CD14-positive monocyte (primary cell): Measurements from ENCODE around the gene ATG7. TPM values are rescaled to one million over a fixed set of nuclear protein-coding genes. Genes with fewer than 3 reads are reported as not detected.
A peak's percentile ranks its signal among the peaks of the same experiment; 100 is the strongest.

Experiments
- DNase-seq, 3 donors: peaks; one replicate each; pipeline ENCODE4 v3.0.0-alpha.2; 2011 to 2022
- H2AFZ ChIP-seq: 2 replicates; pipeline ENCODE4 v1.6.0; 2012; ENCODE audit warnings: mild to moderate bottlenecking, low read depth, low read length, inconsistent platforms; ENCODE audit not compliant: insufficient read depth, poor library complexity, severe bottlenecking
- H3K27ac ChIP-seq, 2 donors: 1 replicate in 1 of 2; 2 replicates in 1 of 2; pipeline ENCODE4 v1.5.1; 2012 to 2013; ENCODE audit warnings: low read length in 2 of 2, control low read depth in 1 of 2, inconsistent platforms in 1 of 2, low read depth in 1 of 2, mild to moderate bottlenecking in 1 of 2
- H3K27me3 ChIP-seq, 2 donors: one replicate each; pipeline versions ENCODE4 v1.6.0 to v1.6.1; 2011 to 2013; ENCODE audit warnings: low read length in 2 of 2; ENCODE audit not compliant: control insufficient read depth in 2 of 2, insufficient read depth in 2 of 2
- H3K36me3 ChIP-seq, 2 donors: replicated peaks in 1 of 2; 1 replicate in 1 of 2; 2 replicates in 1 of 2; pipeline versions ENCODE4 v1.5.1 to v1.6.1; 2012 to 2013; ENCODE audit warnings: low read length in 2 of 2, control low read depth in 1 of 2, inconsistent platforms in 1 of 2, mild to moderate bottlenecking in 1 of 2; ENCODE audit not compliant: insufficient read depth in 2 of 2, control insufficient read depth in 1 of 2
- H3K4me1 ChIP-seq, 2 donors: 1 replicate in 1 of 2; 2 replicates in 1 of 2; pipeline versions ENCODE4 v1.5.1 to v1.6.1; 2012 to 2013; ENCODE audit warnings: low read length in 2 of 2, control low read depth in 1 of 2, inconsistent platforms in 1 of 2, mild to moderate bottlenecking in 1 of 2, moderate library complexity in 1 of 2; ENCODE audit not compliant: insufficient read depth in 2 of 2, control insufficient read depth in 1 of 2
- H3K4me2 ChIP-seq: replicated peaks from 2 replicates; pipeline ENCODE3; 2012; ENCODE audit warnings: low read length, moderate library complexity, mild to moderate bottlenecking; ENCODE audit not compliant: poor library complexity, severe bottlenecking; ENCODE audit errors: extremely low read depth
- H3K4me3 ChIP-seq, 3 experiments: fragments of 200-600 bp in 1 of 3; sonication (generic) in 1 of 3; replicated peaks in 1 of 3; 1 replicate in 2 of 3; 2 replicates in 1 of 3; pipeline ENCODE4 v1.5.1; 2011 to 2013; ENCODE audit warnings: low read length in 3 of 3, mild to moderate bottlenecking in 3 of 3, control low read depth in 2 of 3, low read depth in 2 of 3, inconsistent platforms in 1 of 3, moderate library complexity in 1 of 3
- H3K79me2 ChIP-seq: 2 replicates; pipeline ENCODE4 v1.6.0; 2012; ENCODE audit warnings: mild to moderate bottlenecking, control low read depth, inconsistent platforms, low read length, moderate library complexity; ENCODE audit not compliant: insufficient read depth
- H3K9ac ChIP-seq: 2 replicates; pipeline ENCODE4 v1.6.0; 2017; ENCODE audit warnings: low read length, mild to moderate bottlenecking; ENCODE audit not compliant: insufficient read depth, poor library complexity, severe bottlenecking
- H3K9me3 ChIP-seq, 2 donors: replicated peaks in 1 of 2; 1 replicate in 1 of 2; 2 replicates in 1 of 2; pipeline versions ENCODE4 v1.5.1 to v1.6.1; 2012 to 2013; ENCODE audit warnings: low read length in 2 of 2, control low read depth in 1 of 2; ENCODE audit not compliant: control insufficient read depth in 1 of 2, insufficient read depth in 1 of 2
- H4K20me1 ChIP-seq: 2 replicates; pipeline ENCODE4 v1.6.0; 2012; ENCODE audit warnings: mild to moderate bottlenecking, low read length, control low read depth, moderate library complexity; ENCODE audit not compliant: insufficient read depth
- H3K27ac Mint-ChIP-seq, 7 donors: one replicate each; pipeline ENCODE4 v1.8.0; 2020; ENCODE audit warnings: mild to moderate bottlenecking in 7 of 7, mixed read lengths in 7 of 7, moderate library complexity in 6 of 7, inconsistent platforms in 2 of 7
- H3K27me3 Mint-ChIP-seq, 3 donors: one replicate each; pipeline ENCODE4 v1.8.0; 2021 to 2022; ENCODE audit warnings: low read depth in 3 of 3, mild to moderate bottlenecking in 3 of 3, mixed read lengths in 3 of 3, moderate library complexity in 3 of 3, inconsistent platforms in 1 of 3
- H3K36me3 Mint-ChIP-seq, 2 donors: one replicate each; pipeline ENCODE4 v1.8.0; 2020; ENCODE audit warnings: mixed read lengths in 2 of 2, inconsistent platforms in 1 of 2, mild to moderate bottlenecking in 1 of 2
- H3K4me1 Mint-ChIP-seq: one replicate; pipeline ENCODE4 v1.8.0; 2020; ENCODE audit warnings: mild to moderate bottlenecking, mixed read lengths
- H3K4me3 Mint-ChIP-seq, 2 donors: one replicate each; pipeline ENCODE4 v1.8.0; 2020; ENCODE audit warnings: mild to moderate bottlenecking in 2 of 2, mixed read lengths in 2 of 2, moderate library complexity in 1 of 2
- H3K9me3 Mint-ChIP-seq, 7 donors: one replicate each; pipeline ENCODE4 v1.8.0; 2020 to 2022; ENCODE audit warnings: mixed read lengths in 7 of 7, mild to moderate bottlenecking in 6 of 7, moderate library complexity in 6 of 7, inconsistent platforms in 2 of 7
- WGBS: methylation state at CpG from one replicate; pipeline ENCODE4 v1.1.5; 2013; ENCODE audit warnings: missing lambda C conversion rate; ENCODE audit not compliant: insufficient coverage; 5-methylcytosine and 5-hydroxymethylcytosine counted together
- intact Hi-C, 2 donors: fragments of 100-400 bp; cut with micrococcal nuclease; formaldehyde crosslinking; loops; one replicate each; pipeline versions ENCODE4 v1.15.0 to v1.15.1; 2023
- polyA plus RNA-seq, 3 donors: library from polyadenylated mRNA; depleted of rRNA in 1 of 3; unstranded in 2 of 3; stranded (reverse) in 1 of 3; fragments of 300-500 nt in 2 of 3; fragments of >200 nt in 1 of 3; fragmentation: Illumina TruSeq in 2 of 3; gene quantifications; 1 replicate in 2 of 3; 2 replicates in 1 of 3; pipeline ENCODE4 v1.2.3, GENCODE V29; 2012 to 2021
- TF ChIP-seq, protein P1 (sequence below): fragments of 200-600 bp; IDR thresholded peaks from one replicate; pipeline ENCODE4 v1.8.0; 2022; ENCODE audit warnings: antibody characterized with exemption, mild to moderate bottlenecking

Gene ATG7
- polyA plus RNA-seq, 3 donors = 57.4 to 101 (median 89.7) TPM

DNA sequence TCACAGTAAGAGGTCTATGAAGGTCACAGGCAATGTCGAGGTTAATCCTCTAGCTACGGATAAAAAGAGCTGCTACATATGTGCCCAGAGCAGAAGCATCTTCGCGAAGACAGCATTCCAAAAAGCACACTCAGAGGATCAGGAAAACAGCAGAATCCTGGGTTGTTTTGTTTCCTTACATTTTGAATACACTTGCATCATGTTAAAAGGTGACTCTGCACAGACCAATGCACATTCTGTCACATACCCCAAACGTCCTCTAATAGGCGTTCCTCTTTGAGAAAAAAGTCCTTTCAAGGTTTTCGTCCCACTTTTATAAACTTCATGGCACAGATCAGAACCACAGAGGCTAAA is 318.8 kb downstream of the ATG7 start:
- TF ChIP-seq, protein P1, sequence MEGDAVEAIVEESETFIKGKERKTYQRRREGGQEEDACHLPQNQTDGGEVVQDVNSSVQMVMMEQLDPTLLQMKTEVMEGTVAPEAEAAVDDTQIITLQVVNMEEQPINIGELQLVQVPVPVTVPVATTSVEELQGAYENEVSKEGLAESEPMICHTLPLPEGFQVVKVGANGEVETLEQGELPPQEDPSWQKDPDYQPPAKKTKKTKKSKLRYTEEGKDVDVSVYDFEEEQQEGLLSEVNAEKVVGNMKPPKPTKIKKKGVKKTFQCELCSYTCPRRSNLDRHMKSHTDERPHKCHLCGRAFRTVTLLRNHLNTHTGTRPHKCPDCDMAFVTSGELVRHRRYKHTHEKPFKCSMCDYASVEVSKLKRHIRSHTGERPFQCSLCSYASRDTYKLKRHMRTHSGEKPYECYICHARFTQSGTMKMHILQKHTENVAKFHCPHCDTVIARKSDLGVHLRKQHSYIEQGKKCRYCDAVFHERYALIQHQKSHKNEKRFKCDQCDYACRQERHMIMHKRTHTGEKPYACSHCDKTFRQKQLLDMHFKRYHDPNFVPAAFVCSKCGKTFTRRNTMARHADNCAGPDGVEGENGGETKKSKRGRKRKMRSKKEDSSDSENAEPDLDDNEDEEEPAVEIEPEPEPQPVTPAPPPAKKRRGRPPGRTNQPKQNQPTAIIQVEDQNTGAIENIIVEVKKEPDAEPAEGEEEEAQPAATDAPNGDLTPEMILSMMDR = no peak
- Histone ChIP-seq H3K27me3 (no peaks in the 10 kb centered on the region), H3K27ac (peak overlapping the region in 1 of 2 donors; percentile 22), H3K4me2 (no peak overlapping the region), H3K4me3 (no peak overlapping the region), H3K36me3 (peaks cover 6 to 52% of the 10 kb centered on the region in 2 donors), H3K79me2 (peaks cover 67% of the 10 kb centered on the region), H4K20me1 (peaks cover 77% of the 10 kb centered on the region), H3K9ac (no peak overlapping the region), H2AFZ (no peak overlapping the region), H3K9me3 (no peaks in the 10 kb centered on the region), H3K4me1 (no peaks in the 10 kb centered on the region)
- 87% methylated on average over 6 of the region's 7 CpGs for WGBS
- peaks cover 28 to 37% of the 10 kb centered on the region in 2 donors for H3K36me3 Mint-ChIP-seq
- peaks cover 18% of the 10 kb centered on the region for H3K4me1 Mint-ChIP-seq
- H3K4me3 Mint-ChIP-seq = no peak overlapping the region
- intact Hi-C loops = no loop called here
- no peak for DNase-seq
- H3K27ac Mint-ChIP-seq = peak overlapping the region in 2 of 7 donors; percentile 18 to 63
- no peaks in the 10 kb centered on the region for H3K27me3 Mint-ChIP-seq
- peaks cover 0 to 1% (median 0%) of the 10 kb centered on the region in 7 donors for H3K9me3 Mint-ChIP-seq

DNA sequence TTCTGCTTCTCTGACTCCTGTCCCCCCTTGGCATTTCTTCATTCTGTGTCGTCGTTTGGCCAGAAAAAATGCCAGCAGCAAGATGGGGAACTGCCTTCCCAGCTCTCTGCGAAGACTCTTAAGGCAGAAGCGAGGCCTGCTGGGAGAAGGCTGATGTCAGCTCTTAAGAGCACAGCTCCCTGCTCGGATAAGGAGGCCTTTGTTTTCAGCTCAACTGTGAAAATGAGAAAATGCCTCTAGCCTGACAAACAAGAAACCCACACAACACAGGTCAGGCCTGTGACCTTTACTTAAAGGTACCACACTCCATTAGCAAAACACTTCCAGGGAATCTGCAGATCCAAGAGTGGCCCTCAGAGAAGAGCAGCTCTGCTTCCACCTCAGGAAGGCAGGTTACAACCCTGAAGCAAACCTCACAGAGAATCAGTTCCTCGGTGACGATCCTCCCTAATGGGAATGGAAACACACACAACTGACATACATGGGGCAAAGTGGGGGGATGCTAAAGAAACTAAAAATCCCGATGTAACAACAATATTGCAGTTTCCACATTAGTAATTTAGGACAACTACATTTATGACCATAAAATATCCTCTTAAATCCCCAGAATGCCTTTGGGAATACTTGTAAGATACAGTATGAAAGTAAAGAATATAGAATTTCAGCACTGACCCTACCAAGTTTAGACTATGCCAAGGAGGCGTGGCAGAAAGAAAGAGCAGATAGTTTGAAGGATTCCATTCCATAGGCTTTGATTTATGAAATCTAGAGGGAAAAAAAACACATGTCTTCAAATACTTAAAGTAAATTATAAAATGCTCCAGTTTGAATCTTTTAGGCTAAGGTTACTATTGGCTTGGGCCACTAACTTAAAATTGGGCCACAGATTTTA is 319.4 kb downstream of the ATG7 start:
- DNase-seq = no peak
- 38% methylated on average over 5 of the region's 9 CpGs for WGBS
- H2AFZ ChIP-seq = no peak overlapping the region
- H3K36me3 ChIP-seq = peaks cover 6 to 52% of the 10 kb centered on the region in 2 donors
- Mint-ChIP-seq H3K36me3 (peaks cover 30 to 38% of the 10 kb centered on the region in 2 donors), H3K4me1 (peaks cover 18% of the 10 kb centered on the region), H3K4me3 (no peak overlapping the region), H3K27me3 (no peaks in the 10 kb centered on the region), H3K27ac (peak overlapping the region in 4 of 7 donors; percentile 12 to 63 (median 16)), H3K9me3 (peaks cover 0 to 1% (median 0%) of the 10 kb centered on the region in 7 donors)
- peaks cover 68% of the 10 kb centered on the region for H3K79me2 ChIP-seq
- H3K4me1 ChIP-seq = no peaks in the 10 kb centered on the region
- no peak overlapping the region for H3K9ac ChIP-seq
- H3K27me3 ChIP-seq = no peaks in the 10 kb centered on the region
- no peak overlapping the region for H3K4me3 ChIP-seq
- peaks cover 77% of the 10 kb centered on the region for H4K20me1 ChIP-seq
- H3K9me3 ChIP-seq = no peaks in the 10 kb centered on the region
- TF ChIP-seq, protein P1 = no peak
- H3K4me2 ChIP-seq = no peak overlapping the region
- intact Hi-C loops = no loop called here
- H3K27ac ChIP-seq = peak overlapping the region in 1 of 2 donors; percentile 22
